ENCODE measurements around the gene SEMG1.

SEMG1 gene

GRCh38 chr20:45176526-45177267, 30.1 kb upstream of the SEMG1 start:
- no peak overlapping the region for H3K27ac ChIP-seq
- TF ChIP-seq CTCF (IDR thresholded peaks at IDR 0.05) (no peak), ZFX (IDR thresholded peaks at IDR 0.05; ENCODE audit: borderline replicate concordance) (no peak)

- TF ChIP-seq ZFX (IDR thresholded peaks at IDR 0.05; ENCODE audit: borderline replicate concordance) (no peak), CTCF (IDR thresholded peaks at IDR 0.05) (no peak)
- H3K27ac ChIP-seq = no peak overlapping the region
Measured at GRCh38 chr20:45179166-45179565, 27.7 kb upstream of the SEMG1 start.

- H3K27ac ChIP-seq = no peak overlapping the region
- no peak for TF ChIP-seq ZFX (IDR thresholded peaks at IDR 0.05; ENCODE audit: borderline replicate concordance)
- TF ChIP-seq CTCF (IDR thresholded peaks at IDR 0.05) = no peak
Measured at GRCh38 chr20:45181639-45182038, 25.2 kb upstream of the SEMG1 start.

GRCh38 chr20:45183084-45183483, 23.7 kb upstream of the SEMG1 start:
- no peak for TF ChIP-seq CTCF (IDR thresholded peaks at IDR 0.05)
- no peak for TF ChIP-seq ZFX (IDR thresholded peaks at IDR 0.05; ENCODE audit: borderline replicate concordance)
- H3K27ac ChIP-seq = no peak overlapping the region

- no peak overlapping the region for H3K27ac ChIP-seq
- TF ChIP-seq CTCF (IDR thresholded peaks at IDR 0.05) (no peak), ZFX (IDR thresholded peaks at IDR 0.05; ENCODE audit: borderline replicate concordance) (no peak)
Measured at GRCh38 chr20:45187693-45188092, 19.1 kb upstream of the SEMG1 start.

GRCh38 chr20:45189067-45189609, 17.7 kb upstream of the SEMG1 start:
- TF ChIP-seq CTCF (IDR thresholded peaks at IDR 0.05) (no peak), ZFX (IDR thresholded peaks at IDR 0.05; ENCODE audit: borderline replicate concordance) (no peak)
- H3K27ac ChIP-seq = no peak overlapping the region

- no peak overlapping the region for H3K27ac ChIP-seq
- TF ChIP-seq ZFX (IDR thresholded peaks at IDR 0.05; ENCODE audit: borderline replicate concordance) = no peak
- TF ChIP-seq CTCF (IDR thresholded peaks at IDR 0.05) = no peak
Measured at GRCh38 chr20:45189861-45190260, 17.0 kb upstream of the SEMG1 start.

All from 22Rv1 (cell line).